Activated T-helper 2 cell treated with anti-CD3 and anti-CD28 coated beads, Interferon-gamma antibody, Interleukin-2, Interleukin-4, amounts not matched to agents 10 μg/mL and 5 μg/mL and 100 μg/mL, durations not matched to agents 14 hours and 24 hours and 36 hours (primary cell): ENCODE results near the gene C12orf43. TPM values are rescaled to one million over a fixed set of nuclear protein-coding genes. Genes with fewer than 3 reads are reported as not detected.

Experiments used
- DNase-seq: peaks from one replicate; pipeline ENCODE4 v3.0.0; 2021; ENCODE audit warnings: low spot score
- H3K27ac Mint-ChIP-seq: one replicate; pipeline ENCODE4 v1.8.0; 2021; ENCODE audit warnings: mixed read lengths
- H3K27me3 Mint-ChIP-seq: one replicate; pipeline ENCODE4 v1.8.0; 2021; ENCODE audit warnings: low read depth, mixed read lengths
- H3K36me3 Mint-ChIP-seq: one replicate; pipeline ENCODE4 v1.8.0; 2021; ENCODE audit warnings: low read depth, mixed read lengths
- H3K4me1 Mint-ChIP-seq: one replicate; pipeline ENCODE4 v1.8.0; 2021; ENCODE audit warnings: low read depth, mixed read lengths
- H3K4me3 Mint-ChIP-seq: one replicate; pipeline ENCODE4 v1.8.0; 2021; ENCODE audit warnings: low read depth, mild to moderate bottlenecking, moderate library complexity, mixed read lengths
- H3K9me3 Mint-ChIP-seq: one replicate; pipeline ENCODE4 v1.8.0; 2021; ENCODE audit warnings: mixed read lengths
- intact Hi-C: fragments of 100-400 bp; cut with micrococcal nuclease; formaldehyde crosslinking; loops from one replicate; pipeline ENCODE4 v1.15.1; 2023
- total RNA-seq: library from RNA; stranded (reverse); gene quantifications from 2 replicates; pipeline ENCODE4 v1.2.3, GENCODE V29; 2022

Gene C12orf43
- total RNA-seq, 1 donor from 2014 or later, result 30.3 TPM

DNA sequence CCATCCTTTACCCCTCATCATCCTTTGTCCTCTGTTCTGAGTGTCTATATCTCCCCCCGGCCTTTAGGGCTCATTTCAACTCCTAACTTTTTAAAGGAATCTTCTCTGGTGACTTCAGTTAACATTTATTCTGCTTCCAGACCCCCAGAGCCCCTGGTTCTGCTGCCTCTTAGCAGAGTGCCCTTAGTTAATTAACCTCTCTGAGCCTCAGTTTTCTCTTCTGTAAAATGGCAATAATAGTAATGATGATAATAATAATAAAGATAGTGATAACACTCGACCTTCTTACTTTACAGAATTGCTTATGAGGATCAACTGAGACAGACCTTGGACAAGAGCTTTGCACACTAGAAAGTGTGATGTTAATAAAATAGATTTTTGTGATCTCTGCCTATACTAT, 6.4 kb upstream of the C12orf43 start:
- intact Hi-C loops, result no loop called here
- no peak overlapping the region for H3K27ac Mint-ChIP-seq
- H3K4me1 Mint-ChIP-seq, result no peaks in the 10 kb centered on the region
- no peak for DNase-seq
- no peaks in the 10 kb centered on the region for H3K27me3 Mint-ChIP-seq
- H3K9me3 Mint-ChIP-seq, result no peaks in the 10 kb centered on the region
- peaks cover 29% of the 10 kb centered on the region for H3K36me3 Mint-ChIP-seq
- no peak overlapping the region for H3K4me3 Mint-ChIP-seq

DNA sequence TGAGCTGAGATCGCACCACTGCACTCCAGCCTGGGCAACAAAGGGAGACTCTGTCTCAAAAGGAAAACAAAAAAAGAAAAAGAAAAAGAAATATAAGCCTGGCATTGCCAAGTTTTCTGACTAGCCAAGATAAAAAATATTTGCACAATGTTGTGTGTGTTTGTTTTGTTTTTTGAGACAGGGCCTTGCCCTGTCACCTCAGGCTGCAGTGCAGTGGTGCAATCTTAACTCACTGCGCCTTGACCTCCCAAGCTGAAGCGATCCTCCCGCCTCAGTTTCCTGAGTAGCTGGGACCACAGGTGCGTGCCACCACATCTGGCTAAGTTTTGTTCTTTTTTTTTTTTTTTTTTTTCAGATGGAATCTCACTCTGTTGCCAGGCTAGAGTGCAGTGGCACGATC, 5.5 kb upstream of the C12orf43 start:
- Mint-ChIP-seq H3K27ac (no peak overlapping the region), H3K27me3 (no peaks in the 10 kb centered on the region), H3K36me3 (peaks cover 24% of the 10 kb centered on the region), H3K4me3 (no peak overlapping the region), H3K4me1 (no peaks in the 10 kb centered on the region), H3K9me3 (no peaks in the 10 kb centered on the region)
- intact Hi-C loops, result no loop called here
- DNase-seq, result no peak

DNA sequence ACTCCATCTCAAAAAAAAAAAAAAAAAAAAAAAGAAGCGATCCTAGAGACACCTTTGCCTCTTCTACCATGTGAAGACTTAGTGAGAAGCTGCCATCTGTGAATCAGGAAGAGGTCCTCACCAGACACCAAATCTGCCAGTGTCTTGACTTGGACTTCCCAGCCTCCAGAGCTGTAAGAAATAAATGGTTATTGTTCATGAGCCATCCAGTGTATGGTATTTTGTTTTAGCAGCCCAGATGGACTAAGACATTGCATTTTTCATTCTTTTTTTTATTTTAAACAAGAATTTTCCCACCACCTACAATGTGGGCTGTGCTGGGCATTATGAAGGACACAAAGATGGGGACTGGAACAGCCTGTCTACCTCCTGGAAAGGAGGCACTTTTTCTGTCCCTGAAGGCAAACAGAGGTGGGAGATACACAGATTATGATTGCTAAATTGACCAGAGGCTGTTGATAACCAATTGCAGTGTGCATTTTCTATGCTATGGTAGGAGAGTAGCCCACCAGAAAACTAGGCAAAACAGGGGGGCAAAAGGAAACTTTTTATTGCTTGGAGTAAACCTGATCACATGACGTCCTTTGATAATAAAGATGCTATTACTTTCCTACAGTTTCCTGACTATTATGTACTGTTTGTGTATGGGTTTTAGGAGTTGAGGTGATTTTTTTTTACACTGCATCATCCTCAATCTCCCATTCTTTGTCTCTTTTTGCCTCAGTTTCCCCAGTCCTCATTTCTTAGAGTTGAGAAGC, 2.8 kb upstream of the C12orf43 start:
- Mint-ChIP-seq H3K27me3 (no peaks in the 10 kb centered on the region), H3K36me3 (peaks cover 21% of the 10 kb centered on the region), H3K4me1 (peaks cover 10% of the 10 kb centered on the region), H3K4me3 (no peak overlapping the region), H3K9me3 (no peaks in the 10 kb centered on the region), H3K27ac (no peak overlapping the region)
- intact Hi-C loops, result no loop called here
- no peak for DNase-seq

- Mint-ChIP-seq H3K4me3 (no peak overlapping the region), H3K27me3 (no peaks in the 10 kb centered on the region), H3K36me3 (peaks cover 20% of the 10 kb centered on the region), H3K27ac (no peak overlapping the region), H3K4me1 (peaks cover 10% of the 10 kb centered on the region), H3K9me3 (no peaks in the 10 kb centered on the region)
- intact Hi-C loops, result no loop called here
- DNase-seq, result no peak
Observed at GRCh38 chr12:121017966-121018491, 1.7 kb upstream of the C12orf43 start.

GRCh38 chr12:121013715-121014114, 2.6 kb downstream of the C12orf43 start:
- H3K27me3 Mint-ChIP-seq, result no peaks in the 10 kb centered on the region
- peaks cover 10% of the 10 kb centered on the region for H3K4me1 Mint-ChIP-seq
- DNase-seq, result no peak
- peaks cover 41% of the 10 kb centered on the region for H3K36me3 Mint-ChIP-seq
- no peak overlapping the region for H3K27ac Mint-ChIP-seq
- intact Hi-C loops, result no loop called here
- H3K9me3 Mint-ChIP-seq, result no peaks in the 10 kb centered on the region
- peak overlapping the region; percentile 27 for H3K4me3 Mint-ChIP-seq

DNA sequence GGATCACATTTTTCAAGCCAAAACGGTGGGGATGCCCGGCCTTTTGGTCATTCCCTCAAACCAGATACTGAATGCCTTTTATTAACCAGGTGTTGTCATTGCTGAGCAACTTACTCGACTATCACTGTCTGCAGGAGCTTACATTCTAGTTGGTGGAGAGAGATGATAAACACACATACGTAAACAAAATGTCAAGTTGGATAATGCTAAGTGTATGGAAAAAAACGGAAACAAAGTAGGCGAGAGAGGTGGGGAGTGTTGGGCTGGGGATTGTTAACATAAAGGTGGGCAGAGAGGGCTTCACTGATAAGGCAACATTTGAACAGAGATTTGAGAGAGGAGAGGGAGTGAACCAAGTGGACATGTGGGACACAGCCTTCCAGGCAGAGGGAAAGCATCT, 4.5 kb downstream of the C12orf43 start:
- Mint-ChIP-seq H3K27me3 (no peaks in the 10 kb centered on the region), H3K27ac (no peak overlapping the region), H3K9me3 (no peaks in the 10 kb centered on the region), H3K4me1 (peaks cover 10% of the 10 kb centered on the region), H3K4me3 (no peak overlapping the region), H3K36me3 (peaks cover 53% of the 10 kb centered on the region)
- intact Hi-C loops, result no loop called here
- no peak for DNase-seq

DNA sequence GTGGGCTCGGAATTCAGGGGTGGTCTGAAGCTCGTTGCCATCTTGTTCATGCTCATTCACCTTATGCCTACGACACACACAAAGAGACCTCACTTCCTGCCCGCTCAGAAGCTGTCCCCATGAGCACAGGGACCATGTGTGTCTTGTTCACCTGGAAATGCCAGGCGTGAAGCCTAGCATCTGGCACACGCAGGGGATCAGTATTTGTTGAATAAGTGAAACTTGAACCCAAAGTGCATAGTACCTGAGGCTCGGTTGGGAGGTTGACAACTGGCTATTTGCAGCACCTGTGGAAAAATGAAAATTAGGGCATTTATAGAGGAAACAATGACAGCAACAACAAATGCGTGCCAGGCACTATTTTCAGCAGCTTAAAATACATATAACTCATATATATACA, 5.4 kb downstream of the C12orf43 start:
- peaks cover 6% of the 10 kb centered on the region for H3K4me1 Mint-ChIP-seq
- H3K36me3 Mint-ChIP-seq, result peaks cover 50% of the 10 kb centered on the region

GRCh38 chr12:121009741-121010140, 6.5 kb downstream of the C12orf43 start:
- Mint-ChIP-seq H3K9me3 (no peaks in the 10 kb centered on the region), H3K27me3 (no peaks in the 10 kb centered on the region), H3K4me1 (peaks cover 5% of the 10 kb centered on the region), H3K36me3 (peaks cover 57% of the 10 kb centered on the region), H3K4me3 (no peak overlapping the region), H3K27ac (no peak overlapping the region)
- intact Hi-C loops, result loop anchor here (5.0 kb wide), 1 partner anchor 88 kb away; no protein-coding TSS in a partner anchor
- no peak for DNase-seq

More for the DNA sequence above, 5.4 kb downstream of the C12orf43 start:
- intact Hi-C loops, result no loop called here
- H3K27ac Mint-ChIP-seq, result no peak overlapping the region
- H3K4me3 Mint-ChIP-seq, result no peak overlapping the region
- DNase-seq, result no peak
- H3K27me3 Mint-ChIP-seq, result no peaks in the 10 kb centered on the region
- no peaks in the 10 kb centered on the region for H3K9me3 Mint-ChIP-seq

DNA sequence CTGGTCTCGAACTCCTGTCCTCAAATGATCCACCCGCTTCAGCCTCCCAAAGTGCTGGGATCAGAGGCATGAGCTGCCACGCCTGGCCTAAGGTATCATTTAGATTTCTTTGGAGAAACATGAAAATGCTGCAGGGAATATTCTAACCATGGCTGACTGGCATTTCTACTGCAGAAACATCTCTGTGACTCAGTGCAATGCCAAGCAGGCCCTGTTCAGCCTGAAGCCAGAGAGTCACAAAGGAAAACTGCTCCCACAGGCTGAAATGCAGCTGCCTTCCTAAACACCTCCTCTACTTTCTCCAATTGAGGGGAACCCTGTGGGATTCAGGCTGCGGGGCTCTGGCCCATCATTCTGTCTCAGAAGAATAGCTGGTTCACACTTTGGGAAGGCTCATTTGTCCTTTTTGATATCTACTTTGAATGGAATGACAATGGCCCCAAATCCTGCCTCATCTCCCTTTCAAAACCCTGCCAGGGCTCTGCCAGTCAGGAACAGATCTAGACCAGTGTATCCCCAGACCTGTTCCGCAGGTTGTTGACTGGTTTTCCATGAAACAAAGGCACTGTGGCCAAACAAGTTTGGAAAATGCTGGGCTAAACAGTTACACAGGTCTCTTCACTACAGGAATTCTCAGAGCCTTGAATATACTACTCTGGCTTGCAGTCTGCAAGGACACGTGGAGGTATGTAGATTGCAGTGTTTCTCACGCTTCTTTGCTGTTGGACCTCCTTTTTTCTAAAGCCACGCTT, 7.8 kb downstream of the C12orf43 start:
- no peak for DNase-seq
- H3K9me3 Mint-ChIP-seq, result no peaks in the 10 kb centered on the region
- intact Hi-C loops, result loop anchor here (5.0 kb wide), 1 partner anchor 89 kb away; no protein-coding TSS in a partner anchor
- H3K36me3 Mint-ChIP-seq, result peaks cover 66% of the 10 kb centered on the region
- H3K4me1 Mint-ChIP-seq, result peaks cover 3% of the 10 kb centered on the region
- no peak overlapping the region for H3K27ac Mint-ChIP-seq
- no peaks in the 10 kb centered on the region for H3K27me3 Mint-ChIP-seq
- H3K4me3 Mint-ChIP-seq, result no peak overlapping the region

GRCh38 chr12:121005346-121005815, 10.9 kb downstream of the C12orf43 start:
- Mint-ChIP-seq H3K4me1 (peaks cover 3% of the 10 kb centered on the region), H3K4me3 (no peak overlapping the region), H3K27me3 (no peaks in the 10 kb centered on the region), H3K36me3 (peaks cover 51% of the 10 kb centered on the region), H3K27ac (peak overlapping the region; percentile 25), H3K9me3 (no peaks in the 10 kb centered on the region)
- peak; percentile 41 for DNase-seq
- intact Hi-C loops, result loop anchor here (1.0 to 5.0 kb wide), 3 partner anchors 55 to 105 kb away; no protein-coding TSS in a partner anchor

- Mint-ChIP-seq H3K4me1 (peaks cover 3% of the 10 kb centered on the region), H3K36me3 (peaks cover 47% of the 10 kb centered on the region), H3K9me3 (no peaks in the 10 kb centered on the region), H3K4me3 (no peak overlapping the region), H3K27me3 (no peaks in the 10 kb centered on the region), H3K27ac (no peak overlapping the region)
- DNase-seq, result no peak
- intact Hi-C loops, result no loop called here
Observed at GRCh38 chr12:121004253-121004815, 12.0 kb downstream of the C12orf43 start.

DNA sequence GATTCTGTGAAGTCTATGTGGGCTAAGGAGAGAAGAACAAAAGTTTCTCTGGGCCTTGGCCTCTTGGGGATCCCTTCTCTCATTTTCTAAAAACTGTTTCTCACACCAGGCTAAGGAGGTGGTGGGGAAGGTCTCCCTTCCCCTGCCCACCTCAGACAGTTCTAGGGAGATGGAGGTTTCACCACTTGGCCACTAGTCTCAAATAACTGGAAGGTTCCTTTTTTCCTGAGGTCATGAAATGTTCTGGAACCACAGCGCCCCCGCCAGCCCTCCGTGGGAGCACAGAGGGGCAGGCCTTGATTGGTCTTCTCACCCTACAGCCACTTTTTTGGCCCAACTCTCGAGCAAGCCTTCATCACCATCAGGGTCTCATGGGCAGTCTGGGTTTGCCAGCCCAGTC, 12.6 kb downstream of the C12orf43 start:
- H3K27ac Mint-ChIP-seq, result no peak overlapping the region
- H3K9me3 Mint-ChIP-seq, result no peaks in the 10 kb centered on the region
- no peaks in the 10 kb centered on the region for H3K27me3 Mint-ChIP-seq
- peaks cover 40% of the 10 kb centered on the region for H3K36me3 Mint-ChIP-seq
- H3K4me1 Mint-ChIP-seq, result peaks cover 3% of the 10 kb centered on the region
- DNase-seq, result no peak
- H3K4me3 Mint-ChIP-seq, result no peak overlapping the region
- intact Hi-C loops, result no loop called here
